Omental fat pad (tissue), 4 donors: Measurements from ENCODE around the gene CENPE. TPM values are rescaled to one million over a fixed set of nuclear protein-coding genes. Genes with fewer than 3 reads are reported as not detected.
"Not testable (repeated sequence)": the region's sequence is repeated elsewhere in the genome, so short reads cannot be mapped to it uniquely, and the experiment has no call there.

Experiments
- ATAC-seq: fragments of 150-250 bp; one replicate; pipeline ENCODE4 v1.9.1; 2016; ENCODE audit warnings: mild to moderate bottlenecking, moderate library complexity; ENCODE audit not compliant: low FRiP score
- DNase-seq: peaks from one replicate; pipeline ENCODE4 v3.0.0-alpha.2; 2019; ENCODE audit warnings: low spot score
- CTCF ChIP-seq, 3 donors: fragments of 450-650 bp; IDR thresholded peaks; one replicate each; pipeline ENCODE4 v1.5.1; 2016 to 2017; ENCODE audit warnings: antibody characterized with exemption in 3 of 3, mild to moderate bottlenecking in 3 of 3, moderate library complexity in 2 of 3
- total RNA-seq, 4 donors: library from RNA; depleted of rRNA; stranded (reverse); fragments of >200 nt; gene quantifications; one replicate each; pipeline ENCODE4 v1.1.0, GENCODE V29; 2016

CENPE gene
- total RNA-seq, 4 donors from 2014 or later, result 0.56 to 2.2 (median 0.77) TPM

DNA sequence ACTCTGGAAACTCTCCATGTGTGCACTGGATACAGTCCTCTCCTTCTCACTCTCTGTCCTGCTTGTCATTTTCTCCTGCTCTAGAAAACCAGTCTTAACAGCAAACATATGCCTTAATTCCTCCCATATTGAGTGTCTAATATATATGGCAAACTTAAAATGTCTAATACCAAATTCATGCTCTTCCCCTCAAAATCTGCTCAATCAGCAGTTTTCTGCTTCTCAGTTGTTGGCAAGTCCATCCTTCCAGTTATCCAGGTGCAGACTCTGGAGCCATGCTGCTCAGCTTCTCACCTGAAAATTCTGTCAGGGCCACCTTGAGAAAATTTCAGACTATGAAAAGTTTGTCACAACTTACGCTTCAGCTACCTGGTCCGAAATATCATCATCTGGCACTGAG lies 3.1 kb upstream of the CENPE start:
- ATAC-seq (no peak), DNase-seq (no peak)
- no peak for TF ChIP-seq CTCF (IDR thresholded peaks at IDR 0.05)

DNA sequence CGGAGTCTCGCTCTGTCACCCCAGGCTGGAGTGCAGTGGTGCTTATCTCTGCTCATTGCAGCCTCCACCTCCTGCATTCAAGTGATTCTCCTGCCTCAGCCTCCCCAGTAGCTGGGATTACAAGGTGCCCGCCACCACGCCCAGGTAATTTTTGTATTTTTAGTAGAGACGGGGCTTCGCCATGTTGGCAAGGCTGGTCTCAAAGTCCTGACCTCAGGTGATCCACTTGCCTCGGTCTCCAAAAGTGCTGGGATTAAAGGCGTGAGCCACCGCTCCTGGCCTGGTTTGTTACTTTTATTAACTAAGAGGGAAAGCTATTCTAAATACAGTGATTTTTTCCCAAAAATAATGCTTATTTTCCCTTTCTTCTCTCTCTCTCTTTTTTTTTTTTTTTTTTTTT lies 866 bp upstream of the CENPE start:
- DNase-seq (no peak), ATAC-seq (no peak)
- no peak for TF ChIP-seq CTCF (IDR thresholded peaks at IDR 0.05)

- DNase-seq, result no peak
- peak; percentile 35 for ATAC-seq
- TF ChIP-seq CTCF (IDR thresholded peaks at IDR 0.05), result no peak
Measured at GRCh38 chr4:103197765-103198110, 405 bp downstream of the CENPE start.

DNA sequence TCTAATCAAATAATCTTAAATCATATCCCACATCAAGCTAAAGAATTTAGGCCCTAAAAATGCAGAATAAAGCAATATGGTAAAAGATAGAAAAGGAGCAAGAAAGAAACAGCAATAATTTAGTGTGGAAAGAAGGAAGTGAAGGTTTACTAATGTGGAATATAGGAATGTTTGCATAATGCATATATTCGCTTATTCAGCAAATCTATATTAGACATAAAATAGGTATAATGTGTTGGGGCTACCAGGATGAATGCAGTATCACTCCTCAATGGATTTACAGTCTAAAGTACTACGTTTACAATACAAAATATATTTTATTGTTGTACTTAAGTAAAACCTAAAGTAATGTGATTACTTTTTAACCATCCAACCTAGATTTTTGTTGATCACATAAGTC lies 4.7 kb downstream of the CENPE start:
- DNase-seq (no peak), ATAC-seq (no peak)
- no peak for TF ChIP-seq CTCF (IDR thresholded peaks at IDR 0.05)

GRCh38 chr4:103171006-103171405 lies 27.1 kb downstream of the CENPE start:
- TF ChIP-seq CTCF (IDR thresholded peaks at IDR 0.05), result no peak
- no peak for ATAC-seq
- DNase-seq, result no peak

DNA sequence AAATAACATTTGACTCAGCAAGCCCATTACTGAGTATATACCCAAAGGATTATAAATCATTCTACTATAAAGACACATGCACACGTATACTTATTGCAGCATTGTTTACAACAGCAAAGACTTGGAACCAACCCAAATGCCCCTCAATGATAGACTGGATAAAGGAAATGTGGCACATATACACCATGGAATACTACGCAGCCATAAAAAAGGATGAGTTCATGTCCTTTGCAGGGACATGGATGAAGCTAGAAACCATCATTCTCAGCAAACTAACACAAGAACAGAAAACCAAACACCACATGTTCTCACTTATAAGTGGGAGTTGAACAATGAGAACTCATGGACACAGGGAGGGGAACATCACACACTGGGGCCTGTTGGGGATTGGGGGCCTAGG lies 28.4 kb downstream of the CENPE start:
- ATAC-seq, DNase-seq: not testable (repeated sequence)

DNA sequence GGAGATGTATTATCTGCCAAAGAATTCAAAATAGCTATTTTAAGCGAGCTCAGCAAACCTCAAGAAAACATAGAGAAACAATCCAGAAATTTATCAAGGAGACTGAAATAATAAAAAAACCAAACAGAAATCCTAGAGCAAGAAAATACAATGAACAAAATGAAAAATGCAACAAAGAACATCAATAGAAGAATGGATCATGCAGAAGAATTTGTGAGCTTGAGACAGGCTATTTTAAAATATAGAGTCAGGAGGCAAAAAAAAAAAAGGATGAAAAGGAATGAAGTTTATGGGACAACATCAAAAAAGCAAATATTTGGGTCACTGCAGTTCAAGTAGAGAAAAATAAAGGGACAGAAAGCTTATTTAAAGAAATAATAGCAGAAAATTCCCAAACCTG lies 29.1 kb downstream of the CENPE start:
- TF ChIP-seq CTCF (IDR thresholded peaks at IDR 0.05), result no peak
- DNase-seq, result no peak
- ATAC-seq, result no peak

- DNase-seq, result no peak
- TF ChIP-seq CTCF (IDR thresholded peaks at IDR 0.05), result no peak
- no peak for ATAC-seq
Measured at GRCh38 chr4:103162176-103162575, 36.0 kb downstream of the CENPE start.
